GM12878 (cell line): ENCODE results near the gene DNASE1L3. TPM values are rescaled to one million over a fixed set of nuclear protein-coding genes. Genes with fewer than 3 reads are reported as not detected.
A peak's percentile ranks its signal among the peaks of the same experiment; 100 is the strongest.

ENCODE experiments used
- BMI1 ChIP-seq: fragments of 450-650 bp; IDR thresholded peaks from 2 replicates; pipeline ENCODE4 v1.6.1; 2016; ENCODE audit warnings: mild to moderate bottlenecking, moderate library complexity, borderline replicate concordance
- ETV6 ChIP-seq, 2 experiments: fragments of 450-650 bp in 1 of 2; IDR thresholded peaks in 1 of 2; conservative IDR thresholded peaks in 1 of 2; 2 replicates each; pipeline ENCODE4 v1.6.1; 2014; ENCODE audit warnings: antibody characterized with exemption in 1 of 2, borderline replicate concordance in 1 of 2, low read depth in 1 of 2, mild to moderate bottlenecking in 1 of 2, moderate library complexity in 1 of 2
- IKZF1 ChIP-seq: fragments of 450-650 bp; conservative IDR thresholded peaks from 2 replicates; pipeline ENCODE4 v1.6.1; 2017; ENCODE audit warnings: antibody characterized with exemption, mild to moderate bottlenecking
- IRF4 ChIP-seq: IDR thresholded peaks from 2 replicates; pipeline ENCODE4 v1.6.1; 2011; ENCODE audit warnings: low read depth, low read length
- MYC ChIP-seq: IDR thresholded peaks from 2 replicates; pipeline ENCODE4 v1.6.1; 2011; ENCODE audit warnings: mild to moderate bottlenecking, low read length, moderate library complexity, inconsistent platforms; ENCODE audit not compliant: insufficient read depth, insufficient replicate concordance, insufficient read length, severe bottlenecking
- STAT1 ChIP-seq: fragments of 450-650 bp; conservative IDR thresholded peaks from 2 replicates; pipeline ENCODE4 v1.6.1; 2014; ENCODE audit warnings: antibody characterized with exemption, mild to moderate bottlenecking
- SUPT20H ChIP-seq: IDR thresholded peaks from 2 replicates; pipeline ENCODE4 v1.6.1; 2011; ENCODE audit warnings: low read depth, mild to moderate bottlenecking, low read length, moderate library complexity, borderline replicate concordance; ENCODE audit not compliant: control insufficient read depth
- polyA plus RNA-seq, 11 experiments: library from polyadenylated mRNA; depleted of rRNA in 4 of 11; unstranded in 6 of 11; stranded (reverse) in 5 of 11; fragments of >200 nt; fragmentation: Nextera tagmentation in 4 of 11; fragmentation: Illumina TruSeq in 1 of 11; extraction: Ambion mirVana in 4 of 11; extraction: Trizol in 1 of 11; gene quantifications; 1 replicate in 1 of 11; 2 replicates in 10 of 11; pipeline versions ENCODE4 v1.2.1 to v1.2.3, GENCODE V29; 2011 to 2016; ENCODE audit warnings: inconsistent platforms in 2 of 11, missing spikeins in 2 of 11, low read depth in 1 of 11
- total RNA-seq, 4 experiments: library from RNA; depleted of rRNA in 3 of 4; stranded (reverse); fragments of >200 nt in 3 of 4; fragmentation: Illumina TruSeq in 1 of 4; extraction: Trizol in 1 of 4; gene quantifications; 2 replicates each; pipeline versions ENCODE4 v1.2.1 to v1.2.3, GENCODE V29; 2013 to 2021
- TF ChIP-seq, protein P1 (sequence below): fragments of 450-650 bp; IDR thresholded peaks from 2 replicates; pipeline ENCODE4 v1.6.1; 2017; ENCODE audit warnings: mild to moderate bottlenecking, moderate library complexity
- TF ChIP-seq, protein P2 (sequence below): IDR thresholded peaks from 2 replicates; pipeline ENCODE4 v1.6.1; 2012; ENCODE audit warnings: low read depth, low read length, improper control_type of control experiment
- TF ChIP-seq, protein P3 (sequence below): IDR thresholded peaks from 2 replicates; pipeline ENCODE4 v1.6.1; 2011; ENCODE audit warnings: borderline replicate concordance, low read depth, mild to moderate bottlenecking, moderate library complexity, low read length; ENCODE audit not compliant: insufficient read depth, poor library complexity, severe bottlenecking
- TF ChIP-seq, protein P4 (sequence below): fragments of 450-650 bp; IDR thresholded peaks from 2 replicates; pipeline ENCODE4 v1.6.1; 2016; ENCODE audit warnings: mild to moderate bottlenecking
- TF ChIP-seq, protein P5 (sequence below), 3 experiments: IDR thresholded peaks in 2 of 3; conservative IDR thresholded peaks in 1 of 3; 2 replicates each; pipeline ENCODE4 v1.5.1; 2011; ENCODE audit warnings: low read depth in 3 of 3, low read length in 3 of 3, mild to moderate bottlenecking in 3 of 3, control low read depth in 2 of 3, moderate library complexity in 2 of 3, inconsistent platforms in 1 of 3, mixed read lengths in 1 of 3; ENCODE audit not compliant: control insufficient read depth in 2 of 3, insufficient read depth in 1 of 3; ENCODE audit errors: extremely low read depth in 1 of 3
- TF ChIP-seq, protein P6 (sequence below): IDR thresholded peaks from 2 replicates; pipeline ENCODE4 v1.6.1; 2012; ENCODE audit warnings: improper control_type of control experiment, low read depth, low read length; ENCODE audit not compliant: insufficient replicate concordance

The DNASE1L3 gene
- total and polyA plus RNA-seq, 10 of the 15 experiments (the other 5 are each of a cell fraction or from before 2014, with no cell fraction given) = 3.2 to 72.1 (median 6.3) TPM

DNA sequence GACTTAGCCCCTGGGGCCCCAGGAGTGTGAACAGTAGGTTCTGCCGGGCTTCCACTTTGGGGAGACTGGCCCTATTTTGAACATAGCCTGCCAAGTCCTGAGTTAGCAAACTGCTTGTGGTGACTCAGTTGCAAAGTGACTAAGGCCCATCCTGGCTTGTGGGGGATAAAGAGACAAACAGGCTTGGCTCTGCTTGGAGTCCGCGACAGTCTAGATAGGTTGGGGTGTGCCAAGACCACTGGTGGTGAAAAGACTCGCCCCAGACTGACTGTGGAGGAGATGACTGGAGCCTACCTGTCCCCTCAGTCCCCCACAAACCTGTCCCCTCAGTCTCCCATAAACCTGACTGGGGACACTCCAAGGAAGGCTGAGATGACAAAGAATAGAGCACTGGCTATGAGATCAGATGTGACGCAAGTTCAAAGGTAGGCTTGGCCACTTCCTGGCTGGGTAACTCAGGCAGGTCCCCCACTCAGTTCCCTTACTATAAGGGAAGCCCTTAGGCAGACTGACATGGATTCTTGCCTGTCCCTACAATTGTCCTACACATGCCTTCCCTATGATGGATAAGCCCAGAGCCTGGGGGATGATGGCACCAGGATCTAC is 4.3 kb downstream of the DNASE1L3 start (continued):
- TF ChIP-seq, protein P1, sequence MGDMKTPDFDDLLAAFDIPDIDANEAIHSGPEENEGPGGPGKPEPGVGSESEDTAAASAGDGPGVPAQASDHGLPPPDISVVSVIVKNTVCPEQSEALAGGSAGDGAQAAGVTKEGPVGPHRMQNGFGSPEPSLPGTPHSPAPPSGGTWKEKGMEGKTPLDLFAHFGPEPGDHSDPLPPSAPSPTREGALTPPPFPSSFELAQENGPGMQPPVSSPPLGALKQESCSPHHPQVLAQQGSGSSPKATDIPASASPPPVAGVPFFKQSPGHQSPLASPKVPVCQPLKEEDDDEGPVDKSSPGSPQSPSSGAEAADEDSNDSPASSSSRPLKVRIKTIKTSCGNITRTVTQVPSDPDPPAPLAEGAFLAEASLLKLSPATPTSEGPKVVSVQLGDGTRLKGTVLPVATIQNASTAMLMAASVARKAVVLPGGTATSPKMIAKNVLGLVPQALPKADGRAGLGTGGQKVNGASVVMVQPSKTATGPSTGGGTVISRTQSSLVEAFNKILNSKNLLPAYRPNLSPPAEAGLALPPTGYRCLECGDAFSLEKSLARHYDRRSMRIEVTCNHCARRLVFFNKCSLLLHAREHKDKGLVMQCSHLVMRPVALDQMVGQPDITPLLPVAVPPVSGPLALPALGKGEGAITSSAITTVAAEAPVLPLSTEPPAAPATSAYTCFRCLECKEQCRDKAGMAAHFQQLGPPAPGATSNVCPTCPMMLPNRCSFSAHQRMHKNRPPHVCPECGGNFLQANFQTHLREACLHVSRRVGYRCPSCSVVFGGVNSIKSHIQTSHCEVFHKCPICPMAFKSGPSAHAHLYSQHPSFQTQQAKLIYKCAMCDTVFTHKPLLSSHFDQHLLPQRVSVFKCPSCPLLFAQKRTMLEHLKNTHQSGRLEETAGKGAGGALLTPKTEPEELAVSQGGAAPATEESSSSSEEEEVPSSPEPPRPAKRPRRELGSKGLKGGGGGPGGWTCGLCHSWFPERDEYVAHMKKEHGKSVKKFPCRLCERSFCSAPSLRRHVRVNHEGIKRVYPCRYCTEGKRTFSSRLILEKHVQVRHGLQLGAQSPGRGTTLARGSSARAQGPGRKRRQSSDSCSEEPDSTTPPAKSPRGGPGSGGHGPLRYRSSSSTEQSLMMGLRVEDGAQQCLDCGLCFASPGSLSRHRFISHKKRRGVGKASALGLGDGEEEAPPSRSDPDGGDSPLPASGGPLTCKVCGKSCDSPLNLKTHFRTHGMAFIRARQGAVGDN = peak; percentile 84
- TF ChIP-seq SUPT20H (no peak), STAT1 (no peak), IRF4 (no peak), BMI1 (no peak), ETV6 (conservative IDR thresholded peaks at IDR 0.05 in 1 of 2, IDR thresholded peaks at IDR 0.05 in 1 of 2; ENCODE audit: borderline replicate concordance in 1 of 2, low read depth in 1 of 2) (no peak; a peak in 1 of 4 replicates), MYC (no peak), IKZF1 (0 out of 2 replicates have a peak, but pooled peaks have one; percentile 23)
- TF ChIP-seq, protein P2, sequence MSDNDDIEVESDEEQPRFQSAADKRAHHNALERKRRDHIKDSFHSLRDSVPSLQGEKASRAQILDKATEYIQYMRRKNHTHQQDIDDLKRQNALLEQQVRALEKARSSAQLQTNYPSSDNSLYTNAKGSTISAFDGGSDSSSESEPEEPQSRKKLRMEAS = no peak
- TF ChIP-seq, protein P3, sequence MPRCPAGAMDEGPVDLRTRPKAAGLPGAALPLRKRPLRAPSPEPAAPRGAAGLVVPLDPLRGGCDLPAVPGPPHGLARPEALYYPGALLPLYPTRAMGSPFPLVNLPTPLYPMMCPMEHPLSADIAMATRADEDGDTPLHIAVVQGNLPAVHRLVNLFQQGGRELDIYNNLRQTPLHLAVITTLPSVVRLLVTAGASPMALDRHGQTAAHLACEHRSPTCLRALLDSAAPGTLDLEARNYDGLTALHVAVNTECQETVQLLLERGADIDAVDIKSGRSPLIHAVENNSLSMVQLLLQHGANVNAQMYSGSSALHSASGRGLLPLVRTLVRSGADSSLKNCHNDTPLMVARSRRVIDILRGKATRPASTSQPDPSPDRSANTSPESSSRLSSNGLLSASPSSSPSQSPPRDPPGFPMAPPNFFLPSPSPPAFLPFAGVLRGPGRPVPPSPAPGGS = no peak
- TF ChIP-seq, protein P4, sequence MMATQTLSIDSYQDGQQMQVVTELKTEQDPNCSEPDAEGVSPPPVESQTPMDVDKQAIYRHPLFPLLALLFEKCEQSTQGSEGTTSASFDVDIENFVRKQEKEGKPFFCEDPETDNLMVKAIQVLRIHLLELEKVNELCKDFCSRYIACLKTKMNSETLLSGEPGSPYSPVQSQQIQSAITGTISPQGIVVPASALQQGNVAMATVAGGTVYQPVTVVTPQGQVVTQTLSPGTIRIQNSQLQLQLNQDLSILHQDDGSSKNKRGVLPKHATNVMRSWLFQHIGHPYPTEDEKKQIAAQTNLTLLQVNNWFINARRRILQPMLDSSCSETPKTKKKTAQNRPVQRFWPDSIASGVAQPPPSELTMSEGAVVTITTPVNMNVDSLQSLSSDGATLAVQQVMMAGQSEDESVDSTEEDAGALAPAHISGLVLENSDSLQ = no peak
- TF ChIP-seq, protein P5, sequence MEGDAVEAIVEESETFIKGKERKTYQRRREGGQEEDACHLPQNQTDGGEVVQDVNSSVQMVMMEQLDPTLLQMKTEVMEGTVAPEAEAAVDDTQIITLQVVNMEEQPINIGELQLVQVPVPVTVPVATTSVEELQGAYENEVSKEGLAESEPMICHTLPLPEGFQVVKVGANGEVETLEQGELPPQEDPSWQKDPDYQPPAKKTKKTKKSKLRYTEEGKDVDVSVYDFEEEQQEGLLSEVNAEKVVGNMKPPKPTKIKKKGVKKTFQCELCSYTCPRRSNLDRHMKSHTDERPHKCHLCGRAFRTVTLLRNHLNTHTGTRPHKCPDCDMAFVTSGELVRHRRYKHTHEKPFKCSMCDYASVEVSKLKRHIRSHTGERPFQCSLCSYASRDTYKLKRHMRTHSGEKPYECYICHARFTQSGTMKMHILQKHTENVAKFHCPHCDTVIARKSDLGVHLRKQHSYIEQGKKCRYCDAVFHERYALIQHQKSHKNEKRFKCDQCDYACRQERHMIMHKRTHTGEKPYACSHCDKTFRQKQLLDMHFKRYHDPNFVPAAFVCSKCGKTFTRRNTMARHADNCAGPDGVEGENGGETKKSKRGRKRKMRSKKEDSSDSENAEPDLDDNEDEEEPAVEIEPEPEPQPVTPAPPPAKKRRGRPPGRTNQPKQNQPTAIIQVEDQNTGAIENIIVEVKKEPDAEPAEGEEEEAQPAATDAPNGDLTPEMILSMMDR (IDR thresholded peaks at IDR 0.05 in 2 of 3, conservative IDR thresholded peaks at IDR 0.05 in 1 of 3; ENCODE audit: control insufficient read depth in 2 of 3, extremely low read depth in 1 of 3, insufficient read depth in 1 of 3, low read depth in 3 of 3, low read length in 3 of 3) = no peak
- TF ChIP-seq, protein P6, sequence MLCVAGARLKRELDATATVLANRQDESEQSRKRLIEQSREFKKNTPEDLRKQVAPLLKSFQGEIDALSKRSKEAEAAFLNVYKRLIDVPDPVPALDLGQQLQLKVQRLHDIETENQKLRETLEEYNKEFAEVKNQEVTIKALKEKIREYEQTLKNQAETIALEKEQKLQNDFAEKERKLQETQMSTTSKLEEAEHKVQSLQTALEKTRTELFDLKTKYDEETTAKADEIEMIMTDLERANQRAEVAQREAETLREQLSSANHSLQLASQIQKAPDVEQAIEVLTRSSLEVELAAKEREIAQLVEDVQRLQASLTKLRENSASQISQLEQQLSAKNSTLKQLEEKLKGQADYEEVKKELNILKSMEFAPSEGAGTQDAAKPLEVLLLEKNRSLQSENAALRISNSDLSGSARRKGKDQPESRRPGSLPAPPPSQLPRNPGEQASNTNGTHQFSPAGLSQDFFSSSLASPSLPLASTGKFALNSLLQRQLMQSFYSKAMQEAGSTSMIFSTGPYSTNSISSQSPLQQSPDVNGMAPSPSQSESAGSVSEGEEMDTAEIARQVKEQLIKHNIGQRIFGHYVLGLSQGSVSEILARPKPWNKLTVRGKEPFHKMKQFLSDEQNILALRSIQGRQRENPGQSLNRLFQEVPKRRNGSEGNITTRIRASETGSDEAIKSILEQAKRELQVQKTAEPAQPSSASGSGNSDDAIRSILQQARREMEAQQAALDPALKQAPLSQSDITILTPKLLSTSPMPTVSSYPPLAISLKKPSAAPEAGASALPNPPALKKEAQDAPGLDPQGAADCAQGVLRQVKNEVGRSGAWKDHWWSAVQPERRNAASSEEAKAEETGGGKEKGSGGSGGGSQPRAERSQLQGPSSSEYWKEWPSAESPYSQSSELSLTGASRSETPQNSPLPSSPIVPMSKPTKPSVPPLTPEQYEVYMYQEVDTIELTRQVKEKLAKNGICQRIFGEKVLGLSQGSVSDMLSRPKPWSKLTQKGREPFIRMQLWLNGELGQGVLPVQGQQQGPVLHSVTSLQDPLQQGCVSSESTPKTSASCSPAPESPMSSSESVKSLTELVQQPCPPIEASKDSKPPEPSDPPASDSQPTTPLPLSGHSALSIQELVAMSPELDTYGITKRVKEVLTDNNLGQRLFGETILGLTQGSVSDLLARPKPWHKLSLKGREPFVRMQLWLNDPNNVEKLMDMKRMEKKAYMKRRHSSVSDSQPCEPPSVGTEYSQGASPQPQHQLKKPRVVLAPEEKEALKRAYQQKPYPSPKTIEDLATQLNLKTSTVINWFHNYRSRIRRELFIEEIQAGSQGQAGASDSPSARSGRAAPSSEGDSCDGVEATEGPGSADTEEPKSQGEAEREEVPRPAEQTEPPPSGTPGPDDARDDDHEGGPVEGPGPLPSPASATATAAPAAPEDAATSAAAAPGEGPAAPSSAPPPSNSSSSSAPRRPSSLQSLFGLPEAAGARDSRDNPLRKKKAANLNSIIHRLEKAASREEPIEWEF = no peak
